IPS DF 19.7 (cell line): ENCODE results near the gene SEC16A.

Experiments
- DNase-seq: peaks from one replicate; pipeline ENCODE4 v3.0.0-alpha.2; 2013; ENCODE audit warnings: low read depth, low spot score

The SEC16A gene, protein sequence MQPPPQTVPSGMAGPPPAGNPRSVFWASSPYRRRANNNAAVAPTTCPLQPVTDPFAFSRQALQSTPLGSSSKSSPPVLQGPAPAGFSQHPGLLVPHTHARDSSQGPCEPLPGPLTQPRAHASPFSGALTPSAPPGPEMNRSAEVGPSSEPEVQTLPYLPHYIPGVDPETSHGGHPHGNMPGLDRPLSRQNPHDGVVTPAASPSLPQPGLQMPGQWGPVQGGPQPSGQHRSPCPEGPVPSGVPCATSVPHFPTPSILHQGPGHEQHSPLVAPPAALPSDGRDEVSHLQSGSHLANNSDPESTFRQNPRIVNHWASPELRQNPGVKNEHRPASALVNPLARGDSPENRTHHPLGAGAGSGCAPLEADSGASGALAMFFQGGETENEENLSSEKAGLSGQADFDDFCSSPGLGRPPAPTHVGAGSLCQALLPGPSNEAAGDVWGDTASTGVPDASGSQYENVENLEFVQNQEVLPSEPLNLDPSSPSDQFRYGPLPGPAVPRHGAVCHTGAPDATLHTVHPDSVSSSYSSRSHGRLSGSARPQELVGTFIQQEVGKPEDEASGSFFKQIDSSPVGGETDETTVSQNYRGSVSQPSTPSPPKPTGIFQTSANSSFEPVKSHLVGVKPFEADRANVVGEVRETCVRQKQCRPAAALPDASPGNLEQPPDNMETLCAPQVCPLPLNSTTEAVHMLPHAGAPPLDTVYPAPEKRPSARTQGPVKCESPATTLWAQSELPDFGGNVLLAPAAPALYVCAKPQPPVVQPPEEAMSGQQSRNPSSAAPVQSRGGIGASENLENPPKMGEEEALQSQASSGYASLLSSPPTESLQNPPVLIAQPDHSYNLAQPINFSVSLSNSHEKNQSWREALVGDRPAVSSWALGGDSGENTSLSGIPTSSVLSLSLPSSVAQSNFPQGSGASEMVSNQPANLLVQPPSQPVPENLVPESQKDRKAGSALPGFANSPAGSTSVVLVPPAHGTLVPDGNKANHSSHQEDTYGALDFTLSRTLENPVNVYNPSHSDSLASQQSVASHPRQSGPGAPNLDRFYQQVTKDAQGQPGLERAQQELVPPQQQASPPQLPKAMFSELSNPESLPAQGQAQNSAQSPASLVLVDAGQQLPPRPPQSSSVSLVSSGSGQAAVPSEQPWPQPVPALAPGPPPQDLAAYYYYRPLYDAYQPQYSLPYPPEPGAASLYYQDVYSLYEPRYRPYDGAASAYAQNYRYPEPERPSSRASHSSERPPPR (N-terminal part only)

DNA sequence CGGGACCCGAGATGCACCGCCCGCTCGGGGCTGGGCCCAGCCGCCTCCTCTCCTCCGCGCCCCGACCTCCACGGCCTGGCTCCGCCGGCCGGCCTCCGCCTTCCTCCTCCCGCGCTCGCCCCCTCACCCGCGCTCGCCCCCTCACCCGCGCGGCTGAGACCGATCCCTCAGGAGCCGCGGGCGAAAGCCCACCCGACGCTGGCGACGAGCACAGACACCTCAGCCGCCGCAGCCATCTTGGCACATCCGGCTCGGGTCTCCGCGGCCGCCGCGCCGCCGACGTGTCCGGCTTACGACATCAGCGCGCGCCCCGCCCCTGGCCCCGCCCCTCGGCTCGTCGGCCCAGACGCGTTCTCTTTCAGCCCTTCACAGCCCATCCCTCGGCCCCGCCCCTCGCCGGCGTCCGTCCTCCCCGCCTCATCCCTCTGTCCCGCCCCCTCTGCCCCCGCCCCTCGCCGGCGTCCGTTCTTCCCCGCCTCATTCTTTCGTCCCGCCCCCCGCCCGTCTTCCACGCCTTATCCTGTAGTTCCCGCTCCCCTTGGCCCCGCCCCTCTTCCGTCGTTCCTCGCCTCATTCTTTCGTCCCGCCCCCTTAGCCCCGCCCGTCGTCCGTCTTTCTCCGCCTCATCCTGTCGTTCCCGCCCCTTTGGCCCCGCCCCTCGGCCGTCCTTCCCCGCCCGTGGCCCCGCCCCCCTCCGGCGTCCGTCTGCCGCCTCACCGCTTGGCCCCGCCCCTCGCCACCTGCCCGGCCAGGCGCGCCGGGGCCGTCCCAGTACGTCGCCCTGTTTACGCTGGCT is at the start of gene SEC16A:
TSS of gene SEC16A (minus strand) at position 248 of the 796 bp plus-strand sequence. CDS start 5,425 bp downstream, outside the sequence.
- peak; percentile 33 for DNase-seq

DNA sequence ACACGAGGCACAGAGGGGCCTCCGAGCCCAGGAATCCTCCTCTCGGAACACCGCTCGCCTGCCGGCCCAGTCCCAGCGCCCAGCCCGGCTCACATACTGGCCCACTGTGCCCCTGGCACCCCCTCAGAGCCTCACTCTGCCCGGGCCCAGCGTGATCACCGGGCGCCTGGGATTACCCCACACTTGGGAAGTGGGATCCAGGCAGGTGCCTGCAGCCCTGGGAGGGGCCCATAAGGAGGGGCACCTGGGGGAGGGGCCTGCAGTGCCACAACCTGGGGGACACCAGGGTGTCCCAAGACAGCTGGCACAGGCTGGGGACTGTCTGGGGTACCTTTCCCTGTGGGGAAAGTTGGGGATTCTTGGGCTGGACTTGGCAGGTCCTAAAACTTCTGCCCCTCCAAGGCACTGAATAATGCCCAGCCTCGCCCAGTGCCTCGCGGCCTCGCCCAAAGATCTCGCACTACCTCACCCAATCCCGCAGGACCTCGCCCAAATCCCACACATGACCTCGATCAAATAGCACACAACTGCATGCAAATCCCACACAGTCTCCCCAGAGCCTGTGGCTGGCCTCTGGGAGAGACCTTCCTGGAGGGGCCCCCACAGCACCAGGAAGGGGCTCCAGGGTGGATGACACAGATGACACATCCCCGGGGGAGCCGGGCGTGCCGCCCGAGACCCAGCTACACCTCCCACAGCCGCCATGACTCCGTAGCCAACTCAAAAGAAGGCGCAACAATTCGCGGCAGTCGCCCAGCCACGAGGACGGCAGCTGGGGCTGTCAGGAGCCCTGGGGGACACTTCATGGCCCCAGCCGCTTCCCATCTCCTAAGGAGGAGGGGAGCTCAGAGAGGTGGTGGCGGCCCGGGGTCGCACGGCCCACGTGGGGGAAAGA is 49.3 kb upstream of the SEC16A start:
- no peak for DNase-seq

DNA sequence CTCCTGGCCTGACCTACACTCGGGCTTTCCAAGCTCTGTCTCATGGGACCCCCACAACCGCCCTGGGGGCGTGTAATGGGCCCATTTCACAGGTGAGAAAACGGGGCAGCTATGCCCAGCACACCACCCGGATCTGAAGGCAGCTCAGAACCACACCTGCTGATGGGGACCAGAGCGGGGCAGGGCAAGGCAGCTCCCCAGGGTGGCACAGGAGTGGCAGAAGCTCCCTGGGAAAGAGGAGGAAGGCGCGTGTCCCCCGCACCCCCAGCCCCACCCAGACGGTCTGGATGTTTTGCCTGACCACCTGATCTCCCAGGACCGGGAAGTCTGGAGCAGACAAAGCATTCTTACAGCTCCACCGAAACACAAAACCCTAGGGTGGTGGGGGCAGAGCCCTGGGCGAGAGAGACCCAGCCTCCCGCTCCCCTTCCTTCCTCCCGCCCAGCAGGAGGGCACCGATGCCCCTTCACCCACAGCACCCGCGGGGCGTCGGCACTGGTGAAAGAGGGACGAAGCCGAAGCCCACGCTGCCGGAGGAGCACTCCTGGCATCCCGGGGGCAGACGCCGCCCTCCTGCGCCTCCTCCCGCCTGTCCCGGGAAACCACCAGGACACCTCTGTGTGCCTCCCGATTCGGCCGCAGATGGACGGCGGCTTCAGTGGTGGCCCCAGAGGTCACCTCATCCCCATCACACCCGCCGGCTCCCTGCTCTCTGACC is 48.5 kb upstream of the SEC16A start:
- DNase-seq: no peak

DNA sequence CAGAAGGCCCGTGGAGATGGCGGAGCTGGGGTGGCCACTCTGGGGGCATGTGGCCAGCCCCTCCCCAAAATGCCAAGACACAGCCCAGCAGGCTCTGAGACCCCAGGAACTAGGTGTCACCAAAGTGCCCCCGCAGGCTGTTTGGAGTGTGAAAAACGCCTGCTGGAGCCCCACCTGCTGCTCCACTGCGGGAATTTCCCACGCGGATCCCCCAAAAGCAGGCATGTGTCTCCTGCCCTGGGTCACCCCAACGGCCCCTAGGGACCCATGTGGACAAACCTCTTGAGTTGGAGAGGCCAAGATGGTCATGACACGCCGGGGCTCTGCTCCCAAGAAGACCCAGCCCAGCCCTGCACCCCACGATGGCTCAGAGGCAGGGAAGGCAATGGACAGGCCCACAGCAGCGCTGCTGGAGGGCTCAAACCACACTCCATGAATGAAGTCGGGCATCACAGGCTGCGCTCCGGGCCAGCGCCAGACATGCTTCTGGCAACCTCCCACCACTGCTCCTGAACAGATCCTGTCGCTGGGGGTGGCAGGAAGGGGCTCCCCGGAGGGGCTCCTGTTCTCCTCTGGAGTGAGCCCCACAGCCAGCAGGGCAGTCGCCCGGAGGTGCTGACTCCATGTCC is 47.7 kb upstream of the SEC16A start:
- DNase-seq: no peak

DNA sequence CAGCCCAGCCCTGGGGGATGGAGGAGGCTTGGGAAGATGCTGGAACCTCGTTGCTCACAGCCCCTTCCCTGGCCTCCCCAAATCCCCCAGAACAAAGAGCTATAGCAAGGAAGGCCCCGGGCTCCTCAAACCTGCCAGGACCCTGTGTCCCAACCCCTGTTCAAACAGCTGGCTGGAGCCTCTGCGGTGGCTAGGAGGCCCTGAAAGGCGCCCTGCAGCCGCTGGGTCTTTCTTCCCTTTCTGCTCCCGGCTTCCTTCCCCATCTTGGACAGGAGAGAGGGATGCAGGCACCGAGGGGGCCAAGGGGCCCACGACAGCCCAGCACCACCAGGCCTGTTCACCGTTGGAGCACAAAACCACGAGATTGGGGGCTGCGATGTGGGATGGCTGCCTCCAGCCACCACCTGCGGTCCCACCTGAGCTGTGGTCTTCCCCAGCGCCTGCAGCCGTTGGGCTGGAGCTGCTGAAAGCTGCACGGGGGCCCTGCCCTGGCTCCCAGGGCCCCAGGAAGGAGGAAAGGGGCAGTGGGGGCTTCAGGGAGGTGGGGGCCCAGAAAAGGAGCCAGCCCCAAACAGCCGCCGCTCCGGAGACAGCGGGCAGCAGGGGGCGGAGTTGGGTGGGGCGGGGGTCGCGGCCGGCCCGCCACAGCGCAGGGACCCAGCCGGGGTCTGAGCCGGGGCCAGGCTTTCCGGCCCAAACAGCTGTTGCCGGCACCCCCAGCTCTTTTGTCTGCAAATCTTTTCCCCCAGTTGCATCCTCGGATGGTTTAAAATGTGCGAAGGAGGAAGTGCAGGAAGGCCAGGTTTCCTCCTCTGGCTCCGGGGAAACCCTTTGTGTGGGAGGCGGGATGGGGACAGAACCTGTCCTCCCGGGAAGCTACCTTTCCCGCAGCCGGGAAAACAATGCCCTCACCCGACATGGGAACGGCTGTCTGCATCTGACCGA is 46.9 kb upstream of the SEC16A start:
- DNase-seq: no peak

DNA sequence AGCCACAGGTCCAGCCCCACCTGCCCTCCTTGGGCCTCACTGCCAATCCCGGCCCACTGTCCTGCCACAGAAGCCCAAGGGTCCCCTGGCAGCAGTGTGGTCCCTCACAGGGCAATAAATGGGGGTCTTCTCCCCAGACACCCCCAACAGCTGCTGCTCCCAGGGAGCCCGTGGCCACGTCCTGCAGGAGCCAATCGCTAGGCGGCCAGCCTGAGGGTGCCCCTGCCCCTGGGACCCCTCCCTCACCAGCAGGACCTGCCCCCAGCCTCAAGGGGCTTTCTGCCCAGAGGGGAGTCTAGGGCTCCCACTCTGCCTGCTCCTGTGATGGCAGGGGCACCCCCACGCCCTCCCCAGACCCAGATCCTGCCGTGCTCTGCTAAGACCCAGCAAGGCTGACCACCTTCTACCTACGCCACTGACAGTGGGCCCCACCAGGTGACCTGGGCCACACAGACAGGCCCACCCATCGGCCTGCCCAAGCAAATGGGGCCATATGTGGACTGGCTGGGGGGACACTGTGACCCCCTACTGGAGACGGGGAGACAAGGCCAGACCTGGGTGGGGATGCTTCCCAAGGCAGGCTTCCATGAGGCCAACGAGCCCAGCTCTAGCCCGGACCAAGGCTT is 46.0 kb upstream of the SEC16A start:
- DNase-seq: no peak

DNA sequence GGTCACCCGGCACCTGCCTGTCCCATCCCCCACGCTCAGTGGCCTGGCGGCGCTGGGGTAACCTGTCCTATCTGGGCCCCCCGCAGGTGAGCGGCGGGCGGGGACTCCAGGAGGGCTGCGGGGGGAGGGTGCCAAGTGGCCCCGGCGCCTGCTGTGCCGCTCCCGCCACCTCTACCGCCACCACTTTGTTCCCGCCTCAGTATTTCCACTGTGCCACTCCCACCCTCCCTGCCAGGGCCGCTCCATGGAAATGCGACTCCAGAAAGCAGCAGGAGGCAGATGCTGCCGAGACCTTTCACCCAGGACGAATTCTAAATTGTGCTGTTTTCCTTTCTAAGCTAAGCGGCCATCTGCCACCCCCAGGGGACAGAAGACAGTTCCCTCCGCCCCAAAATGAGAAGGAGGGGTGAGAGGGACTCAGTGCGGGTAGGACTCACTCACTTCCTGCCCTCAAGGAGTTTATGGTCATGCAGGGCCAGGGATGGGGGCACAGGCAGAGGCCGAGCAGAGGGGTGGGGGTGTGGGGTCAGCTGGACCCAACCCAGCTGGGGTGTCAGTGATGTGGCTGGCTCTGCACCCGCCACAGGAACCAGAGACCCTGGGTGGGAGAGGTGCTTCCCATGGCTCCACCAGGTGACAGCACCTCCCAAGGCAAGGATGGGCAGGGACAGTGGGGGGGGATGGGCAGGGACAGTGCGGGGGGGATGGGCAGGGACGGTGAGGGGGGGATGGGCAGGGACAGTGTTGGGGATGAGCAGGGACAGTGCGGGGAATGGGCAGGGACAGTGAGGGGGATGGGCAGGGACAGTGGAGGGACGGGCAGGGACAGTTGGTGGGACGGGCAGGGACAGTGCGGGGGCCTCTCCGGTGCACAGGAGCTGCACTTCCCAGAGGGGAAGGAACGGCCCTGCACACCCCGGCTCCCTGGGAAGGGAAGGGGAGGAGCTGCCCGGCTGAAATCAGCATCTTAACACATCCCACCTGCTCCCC is 45.2 kb upstream of the SEC16A start:
- no peak for DNase-seq

DNA sequence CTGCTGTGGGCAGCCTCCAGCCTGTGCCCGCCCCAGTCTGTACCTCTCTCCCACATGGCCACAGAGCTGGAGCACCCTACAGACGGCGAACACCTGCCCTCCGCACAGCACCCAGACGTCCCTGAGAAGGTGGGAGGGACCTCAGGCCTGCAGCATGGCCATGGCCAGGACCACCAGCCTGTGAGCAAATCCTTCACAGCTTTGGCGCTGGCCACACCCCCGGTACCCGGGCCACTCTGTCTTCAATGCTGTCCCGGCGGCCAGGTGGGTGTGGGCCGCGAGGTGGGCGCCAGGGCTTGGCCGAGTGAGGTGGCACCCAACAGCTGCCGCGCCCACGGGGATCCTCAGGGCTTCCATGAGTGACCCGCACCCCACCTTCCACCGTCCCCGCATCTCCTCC is 44.3 kb upstream of the SEC16A start:
- DNase-seq: no peak

DNA sequence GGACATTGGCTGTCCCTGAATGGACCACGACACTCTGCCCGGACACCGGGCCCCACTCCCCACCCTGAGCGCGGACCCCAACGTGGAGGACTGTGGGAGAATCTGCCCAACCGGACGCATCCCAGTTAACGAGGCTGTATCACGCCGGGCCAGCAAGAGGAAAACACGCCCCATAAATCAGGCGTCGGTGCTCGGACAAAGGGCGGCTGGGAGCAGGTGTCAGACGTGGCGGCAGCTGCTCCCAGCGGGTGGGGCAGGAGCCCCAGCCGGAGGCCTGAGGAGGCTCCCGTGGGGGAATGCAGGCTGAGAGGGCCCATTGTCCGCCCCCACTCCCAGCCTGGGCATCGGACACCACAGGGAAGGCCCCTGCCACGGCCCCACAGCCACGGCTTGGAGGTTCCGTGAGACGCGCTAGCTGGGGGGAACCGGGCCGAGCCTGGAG is 43.8 kb upstream of the SEC16A start:
- DNase-seq: no peak

DNA sequence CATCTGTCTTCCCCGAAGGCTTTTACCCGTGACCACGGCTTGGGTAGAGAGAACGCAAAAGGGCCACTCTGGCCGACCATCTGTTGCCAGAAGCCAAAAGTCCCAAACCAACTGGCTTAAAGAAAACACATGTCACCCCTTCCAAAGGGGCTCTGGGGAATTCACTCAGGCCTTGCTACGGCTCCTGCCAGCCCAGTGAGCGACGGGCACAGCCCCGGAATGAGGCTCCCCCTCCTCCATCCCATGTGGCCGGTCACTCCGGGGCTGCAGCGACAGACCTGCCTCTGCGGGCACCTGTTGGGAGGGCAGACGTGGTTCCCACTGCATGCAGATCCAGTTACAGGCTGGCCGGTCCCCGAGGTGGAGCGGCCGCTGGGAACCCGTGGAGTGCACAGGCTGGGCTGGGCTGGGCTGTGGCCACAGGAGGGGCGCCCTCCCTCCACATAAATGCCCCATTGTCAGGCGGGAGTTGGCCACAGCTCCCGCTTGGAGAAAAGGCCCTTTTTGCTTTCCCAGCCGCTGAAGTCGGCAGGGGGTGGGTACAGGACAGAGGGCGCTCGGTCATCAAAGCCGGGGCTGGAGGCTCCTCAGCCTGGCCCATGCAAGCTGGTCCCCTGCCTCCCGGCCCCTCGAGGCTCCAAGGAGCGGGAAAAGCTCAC is 43.1 kb upstream of the SEC16A start:
- no peak for DNase-seq

DNA sequence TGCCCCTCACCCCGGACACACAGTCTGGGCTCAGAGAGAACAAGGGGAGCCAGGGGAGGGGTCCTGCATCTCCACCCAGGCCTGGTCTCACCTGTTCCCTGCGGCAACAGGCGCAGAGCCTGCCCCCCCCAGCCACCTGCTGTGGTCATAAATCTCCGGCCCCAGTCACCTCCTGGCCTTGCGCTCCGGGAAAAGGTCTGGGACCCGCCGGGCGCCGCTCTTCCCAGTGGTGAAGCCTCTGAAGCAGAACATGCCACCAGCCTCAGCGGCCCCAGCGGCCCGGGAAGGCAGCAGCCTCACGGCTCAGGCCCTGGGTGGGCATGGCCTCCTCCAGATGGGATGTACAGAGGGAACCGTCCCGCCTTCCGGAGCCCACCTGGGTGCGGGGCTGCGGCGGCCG is 42.4 kb upstream of the SEC16A start:
- no peak for DNase-seq

DNA sequence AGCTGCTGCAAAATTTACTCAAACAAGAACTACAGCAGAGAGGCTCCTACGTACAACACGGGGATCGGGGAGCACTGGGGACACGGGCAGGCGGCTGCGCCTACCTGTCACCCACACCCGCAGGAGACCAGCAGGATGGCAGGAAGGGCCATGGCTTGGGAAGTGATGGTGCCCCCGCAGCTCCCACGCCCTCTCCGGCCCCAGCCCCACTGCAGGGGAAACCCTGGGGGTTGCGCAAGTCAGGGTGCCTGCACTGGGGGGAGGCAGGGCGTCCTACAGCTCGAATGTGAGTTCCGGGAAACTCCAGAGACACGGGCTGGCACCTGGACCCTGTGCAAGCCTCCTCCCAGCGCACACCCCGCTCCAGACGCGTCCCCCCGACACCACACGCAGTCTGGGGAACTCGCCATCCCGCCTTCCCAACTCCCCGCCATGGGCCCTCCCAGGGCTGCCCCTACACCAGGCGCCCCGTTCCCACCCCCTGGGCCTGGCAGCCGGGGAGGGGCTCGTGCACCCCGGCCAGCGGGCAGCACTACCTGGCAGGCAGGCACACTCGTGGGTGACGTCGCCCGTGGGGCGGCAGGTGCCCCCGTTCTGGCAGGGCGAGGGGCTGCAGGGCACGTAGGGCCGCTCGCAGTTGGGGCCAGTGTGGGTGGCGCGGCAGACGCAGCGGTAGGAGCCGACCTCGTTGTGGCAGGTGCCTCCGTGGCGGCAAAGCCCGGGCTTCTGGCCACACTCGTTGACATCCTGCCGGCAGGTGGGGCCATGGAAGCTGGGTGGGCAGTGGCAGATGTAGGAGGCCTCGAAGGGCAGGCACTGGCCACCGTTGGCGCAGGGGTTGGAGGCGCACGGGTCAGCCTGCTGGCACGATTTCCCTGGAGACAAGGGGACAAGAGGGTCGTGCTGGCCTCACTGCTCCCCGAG is 39.7 kb upstream of the SEC16A start:
- DNase-seq: no peak

DNA sequence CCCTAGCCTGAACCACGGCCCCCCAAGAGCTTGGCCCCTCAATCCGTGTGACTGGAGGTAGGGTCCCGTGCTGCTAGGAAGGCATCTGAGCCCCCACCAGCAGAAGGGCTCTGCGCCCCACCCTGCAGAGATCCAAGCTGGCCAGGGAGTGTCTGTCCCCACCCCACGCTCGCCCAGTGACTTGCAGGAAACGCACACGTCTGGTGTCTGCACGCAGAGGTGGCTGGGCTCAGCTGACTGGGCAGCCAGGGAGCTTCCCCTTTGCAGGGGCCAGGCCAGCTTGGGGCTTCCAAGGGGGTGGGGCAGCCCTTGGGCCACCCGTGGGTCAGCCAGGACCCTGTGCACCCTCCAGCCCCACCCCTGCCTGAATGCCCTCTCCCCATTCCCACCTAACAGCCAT is 38.7 kb upstream of the SEC16A start:
- no peak for DNase-seq

DNA sequence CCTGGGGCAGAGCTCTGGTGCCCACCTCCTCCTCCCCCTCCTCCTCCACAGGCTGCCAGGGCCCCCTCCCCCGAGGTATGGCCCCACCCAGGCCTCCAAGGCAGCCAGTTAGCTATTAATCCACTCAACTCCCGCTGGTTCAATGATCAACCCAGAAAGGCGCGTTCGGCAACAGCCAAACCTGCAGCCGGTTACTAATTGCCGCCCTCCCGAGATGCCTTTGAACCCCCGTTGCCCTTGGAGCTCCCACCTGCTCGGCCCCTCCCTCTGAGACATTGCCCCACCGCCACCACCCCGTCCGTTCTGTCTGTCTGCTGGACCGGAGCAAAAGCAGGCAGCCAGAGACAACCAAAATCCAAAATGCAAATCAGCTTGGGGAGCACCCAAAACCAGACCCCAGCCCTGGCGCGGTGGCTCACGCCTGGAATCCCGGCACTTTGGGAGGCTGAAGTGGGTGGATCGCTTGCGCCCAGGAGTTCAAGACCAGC is 37.3 kb upstream of the SEC16A start:
- DNase-seq: no peak
